ENCODE measurements around the gene GAR1.
"Not testable (repeated sequence)": the region's sequence is repeated elsewhere in the genome, so short reads cannot be mapped to it uniquely, and the experiment has no call there.

Gene GAR1

DNA sequence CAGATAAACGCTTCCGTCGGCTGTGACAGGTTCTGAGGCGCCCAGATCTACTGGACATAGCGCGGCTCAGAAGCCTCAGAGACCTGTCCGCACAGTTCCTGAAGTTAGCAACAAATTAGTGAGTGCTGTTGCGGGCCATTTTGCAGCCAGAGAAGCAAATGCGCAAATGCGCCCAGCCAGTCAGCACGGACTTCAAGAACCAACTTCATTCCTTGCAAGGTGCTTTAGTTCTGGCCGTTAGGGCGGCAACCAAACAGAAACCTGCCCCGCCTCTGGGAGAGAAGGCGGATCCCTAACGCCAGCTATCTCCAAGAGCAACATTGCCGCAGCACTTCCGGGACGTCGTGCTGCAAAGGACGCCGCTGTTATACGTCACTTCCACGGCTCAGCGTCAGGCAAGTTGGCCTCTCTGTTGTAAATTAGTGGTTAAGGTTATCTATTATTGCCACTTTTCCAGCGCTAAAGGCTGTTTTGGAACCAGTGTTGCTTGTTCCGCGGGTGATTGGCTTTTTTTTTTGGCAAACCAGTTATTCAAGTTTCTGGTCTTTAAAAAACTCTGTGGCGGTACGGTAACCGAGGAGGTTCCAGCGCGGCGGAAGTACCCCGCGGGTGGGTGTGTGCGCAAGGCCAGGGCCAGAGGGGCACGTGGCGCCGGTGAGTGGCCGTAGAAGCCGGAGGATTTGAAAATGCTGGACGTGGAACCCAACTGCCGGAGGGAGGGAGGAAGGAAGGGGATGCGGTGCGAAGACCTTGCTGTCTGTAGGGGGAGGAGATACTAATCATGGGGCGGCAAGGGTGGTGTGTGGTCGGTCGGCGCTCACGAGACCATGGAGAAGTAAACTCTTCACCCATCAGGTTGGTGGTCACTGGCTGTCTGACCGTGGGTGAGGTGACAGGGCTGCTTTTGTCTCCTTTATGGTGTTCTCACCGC lies at the start of gene GAR1:
GAR1 (plus strand) TSS at position 612 of the 931 bp plus-strand sequence. CDS start 403 bp downstream, outside the sequence.
- peak; percentile 96 for DNase-seq (ENCODE audit: low spot score)

GRCh38 chr4:109782092-109782491 lies 33.5 kb upstream of the GAR1 start:
- DNase-seq (ENCODE audit: low spot score) = not testable (repeated sequence)

GRCh38 chr4:109786846-109787245 lies 28.7 kb upstream of the GAR1 start:
- no peak for DNase-seq (ENCODE audit: low spot score)

DNA sequence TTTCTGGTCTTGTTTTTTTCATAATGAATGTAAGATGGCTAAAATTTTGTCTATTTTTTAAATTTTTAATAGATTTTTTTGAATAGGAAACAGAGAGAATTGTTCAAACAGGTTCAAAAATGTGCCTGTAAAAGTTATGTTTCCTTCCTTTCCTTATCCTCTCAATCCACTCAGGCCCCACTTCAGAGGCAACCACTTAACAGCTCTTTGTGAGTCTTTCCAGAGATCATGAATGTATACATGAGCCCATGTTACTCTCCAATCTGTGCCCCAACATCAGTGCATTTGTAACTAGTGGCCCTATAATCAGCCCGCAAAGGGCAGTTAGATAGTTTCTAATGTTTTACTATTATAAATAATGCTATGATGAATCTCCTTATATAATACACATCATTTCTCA lies 27.8 kb upstream of the GAR1 start:
- DNase-seq (ENCODE audit: low spot score) = no peak

- DNase-seq (ENCODE audit: low spot score) = no peak
Measured at GRCh38 chr4:109795059-109795458, 20.5 kb upstream of the GAR1 start.

DNA sequence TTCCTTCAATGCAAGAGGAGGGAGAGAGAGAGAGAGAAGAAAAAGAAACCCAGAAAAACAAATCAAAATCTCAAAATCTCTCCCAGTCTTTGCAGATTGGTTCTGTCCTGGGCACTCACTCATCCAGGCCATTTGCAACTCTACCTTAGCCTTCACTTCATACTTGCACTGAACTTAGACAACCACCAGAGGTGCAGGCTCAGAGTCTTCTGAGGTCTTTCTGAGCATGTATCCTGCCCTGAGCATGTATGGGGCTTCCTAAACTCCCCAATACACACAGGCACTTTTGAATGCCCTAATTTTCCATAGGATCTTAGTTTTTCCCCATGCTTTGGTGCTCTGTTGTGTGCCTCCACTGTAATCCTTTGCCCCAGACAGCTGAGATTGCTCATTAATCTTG lies 16.7 kb upstream of the GAR1 start:
- no peak for DNase-seq (ENCODE audit: low spot score)

DNA sequence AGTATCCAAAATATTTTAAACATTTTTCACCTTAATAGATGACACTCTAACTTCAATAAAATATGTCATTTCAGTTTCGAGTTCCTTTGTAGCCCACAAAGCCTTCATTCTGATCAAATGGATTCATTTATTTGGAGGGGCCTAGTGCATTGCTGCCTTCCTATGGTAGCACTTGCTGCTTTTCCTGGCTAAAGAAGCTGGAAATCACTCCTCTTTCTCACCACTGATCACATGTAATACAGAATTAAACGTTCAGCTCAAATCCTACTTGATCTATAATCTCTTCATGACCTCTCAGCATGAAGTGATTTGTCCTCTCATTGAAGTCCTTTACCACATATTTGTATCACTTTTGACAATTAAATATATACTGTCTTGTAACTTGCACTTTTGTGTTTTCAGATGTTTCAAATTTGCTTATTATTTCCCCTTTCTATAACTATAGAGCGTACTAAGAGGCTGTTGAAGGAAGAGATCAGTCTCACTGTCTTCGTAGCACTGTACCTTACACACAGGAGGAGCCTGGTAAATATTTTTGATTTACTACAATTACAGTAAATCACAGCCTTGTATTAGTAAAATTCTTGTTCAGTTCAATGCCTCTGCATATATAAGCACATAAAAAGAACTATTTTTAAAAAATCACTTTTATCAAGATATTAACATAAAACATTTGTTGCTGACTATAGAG lies 14.3 kb upstream of the GAR1 start:
- no peak for DNase-seq (ENCODE audit: low spot score)

- DNase-seq (ENCODE audit: low spot score) = peak; percentile 72
Measured at GRCh38 chr4:109801895-109802319, 13.7 kb upstream of the GAR1 start, which contains the start of gene CFI. Gene CFI, minus strand, starts transcription at chr4:109801999. Its CDS starts 28 bp downstream, at chr4:109801971.

- peak; percentile 56 for DNase-seq (ENCODE audit: low spot score)
Measured at GRCh38 chr4:109803924-109804571, 11.5 kb upstream of the GAR1 start.

DNA sequence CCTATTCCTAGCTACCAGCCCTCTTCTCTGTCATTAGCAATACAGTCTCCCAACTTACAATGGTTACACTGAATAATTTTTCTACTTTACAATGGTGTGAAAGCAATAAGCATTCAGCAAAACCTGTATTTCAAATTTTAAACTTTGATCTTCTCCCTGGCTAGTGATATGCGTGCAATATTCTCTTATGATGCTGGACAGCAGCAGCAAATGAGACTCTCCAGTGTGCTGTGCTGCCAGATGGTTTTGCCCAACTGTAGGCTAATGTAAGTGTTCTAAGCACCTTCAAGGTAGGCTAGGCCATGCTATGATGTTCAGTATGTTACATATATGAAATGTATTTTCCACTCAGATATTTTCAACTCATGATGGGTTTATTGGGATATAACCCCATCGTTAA lies 5.9 kb upstream of the GAR1 start:
- DNase-seq (ENCODE audit: low spot score) = no peak

GRCh38 chr4:109810552-109811387 lies 4.8 kb upstream of the GAR1 start:
- no peak for DNase-seq (ENCODE audit: low spot score)

GRCh38 chr4:109811707-109812106 lies 3.9 kb upstream of the GAR1 start:
- no peak for DNase-seq (ENCODE audit: low spot score)

GRCh38 chr4:109816082-109816442 lies 500 bp downstream of the GAR1 start:
- DNase-seq (ENCODE audit: low spot score) = no peak

- DNase-seq (ENCODE audit: low spot score) = no peak
Measured at GRCh38 chr4:109816894-109817293, 1.3 kb downstream of the GAR1 start.

DNA sequence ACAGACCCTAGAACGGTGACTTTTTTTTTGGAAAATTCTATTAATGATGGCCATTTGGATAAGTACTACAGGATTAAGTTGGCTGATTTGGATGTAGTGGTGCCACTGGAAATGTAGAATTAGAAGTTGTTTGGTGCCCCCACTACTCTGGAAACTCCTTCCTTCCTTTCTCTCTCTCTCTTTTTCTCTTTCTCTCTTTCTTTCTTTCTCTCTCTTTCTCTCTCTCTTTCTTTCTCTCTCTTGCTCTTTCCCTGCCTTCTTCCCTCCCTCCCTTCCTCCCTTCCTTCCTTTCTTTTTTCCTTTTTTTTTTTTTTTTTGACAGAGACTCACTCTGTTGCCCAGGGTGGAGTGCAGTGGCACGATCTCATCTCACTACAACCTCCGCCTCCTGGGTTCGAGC lies 2.7 kb downstream of the GAR1 start:
- DNase-seq (ENCODE audit: low spot score) = no peak

GRCh38 chr4:109820563-109820962 lies 5.0 kb downstream of the GAR1 start:
- peak; percentile 64 for DNase-seq (ENCODE audit: low spot score)

- DNase-seq (ENCODE audit: low spot score) = no peak
Measured at GRCh38 chr4:109821185-109821584, 5.6 kb downstream of the GAR1 start.

- peak; percentile 36 for DNase-seq (ENCODE audit: low spot score)
Measured at GRCh38 chr4:109826719-109827118, 11.2 kb downstream of the GAR1 start.

DNA sequence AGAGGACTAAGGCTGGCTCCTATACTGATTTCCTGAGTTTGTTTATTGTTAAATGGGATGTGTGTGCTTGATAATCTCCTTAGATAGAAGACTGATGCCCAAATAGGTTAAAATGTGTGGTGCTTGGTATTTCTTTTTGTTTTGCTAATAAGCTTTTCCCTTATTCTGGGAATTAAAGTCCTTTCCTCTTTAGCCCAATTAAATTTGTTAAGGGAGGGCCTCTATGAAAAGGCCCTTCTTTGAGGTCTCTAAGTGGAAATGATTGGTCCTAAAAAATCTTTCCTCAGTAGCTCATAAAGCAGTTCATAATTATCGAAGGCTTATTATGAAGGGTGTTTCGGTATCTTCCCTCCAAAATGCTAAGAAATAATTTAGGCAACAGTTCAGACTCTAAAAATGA lies 12.1 kb downstream of the GAR1 start, which contains the start of gene RRH:
RRH (plus strand) TSS at position 301 of the 400 bp plus-strand sequence; CDS start at position 357, 56 bp downstream.
- DNase-seq (ENCODE audit: low spot score) = no peak

DNA sequence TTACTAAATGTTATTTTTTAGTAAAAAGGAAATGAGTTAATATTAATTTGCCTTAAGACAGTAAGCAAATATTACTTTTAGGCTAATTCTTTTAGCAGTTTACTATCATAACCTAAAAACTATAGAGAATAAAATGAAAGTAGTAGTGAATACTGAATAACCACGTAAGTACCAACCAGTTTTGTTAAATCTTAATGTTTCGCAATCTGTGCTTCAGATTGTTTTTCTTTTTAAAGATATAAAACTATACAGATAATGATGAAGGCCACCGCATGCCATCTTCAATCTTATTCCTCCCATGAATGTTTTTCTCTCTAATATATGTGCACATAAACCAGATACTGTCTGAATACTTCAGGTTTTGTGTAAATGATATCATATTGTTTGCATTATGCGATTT lies 18.2 kb downstream of the GAR1 start:
- DNase-seq (ENCODE audit: low spot score) = no peak

GRCh38 chr4:109836985-109837384 lies 21.4 kb downstream of the GAR1 start:
- DNase-seq (ENCODE audit: low spot score) = no peak

Measured in COLO829 (cell line).